ENCODE data around the gene COL4A2.

Gene COL4A2

DNA sequence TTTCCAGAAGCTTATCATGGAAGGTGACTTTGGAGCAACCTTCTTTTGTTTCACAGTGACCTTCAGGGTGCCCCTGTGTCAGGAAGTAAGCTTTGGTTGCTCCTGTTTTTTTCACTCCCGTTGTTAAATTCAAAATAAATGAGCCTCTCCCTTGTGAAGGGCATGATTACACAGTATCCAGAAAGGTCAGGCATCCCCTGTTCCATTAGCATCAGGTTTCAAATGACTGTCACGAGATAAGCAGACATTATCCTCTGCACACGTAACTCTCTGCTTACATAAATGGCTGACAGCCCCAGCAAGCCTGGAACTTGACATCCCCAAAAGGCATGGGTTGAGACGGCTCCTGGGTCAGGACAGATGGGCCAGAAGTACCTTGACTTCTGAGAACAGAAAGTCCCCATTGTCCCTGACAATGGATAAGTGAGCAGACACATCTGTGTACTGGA is 202.4 kb downstream of the COL4A2 start:
- no peak for TF ChIP-seq POLR2A (IDR thresholded peaks at IDR 0.05; ENCODE audit: low read depth, low read length)
- DNase-seq (ENCODE audit: insufficient read length, low spot score), result no peak
- FAIRE-seq, result no peak

- TF ChIP-seq POLR2A (IDR thresholded peaks at IDR 0.05; ENCODE audit: low read depth, low read length), result no peak
- DNase-seq (ENCODE audit: insufficient read length, low spot score) (peak; percentile 51), FAIRE-seq (no peak)
Measured at GRCh38 chr13:110509971-110510786, 203.1 kb downstream of the COL4A2 start.

GRCh38 chr13:110511509-110512181 is 204.6 kb downstream of the COL4A2 start:
- no peak for TF ChIP-seq POLR2A (IDR thresholded peaks at IDR 0.05; ENCODE audit: low read depth, low read length)
- no peak for FAIRE-seq
- no peak for DNase-seq (ENCODE audit: insufficient read length, low spot score)

- no peak for FAIRE-seq
- TF ChIP-seq POLR2A (IDR thresholded peaks at IDR 0.05; ENCODE audit: low read depth, low read length), result no peak
Measured at GRCh38 chr13:110512198-110512740, 205.2 kb downstream of the COL4A2 start.

DNA sequence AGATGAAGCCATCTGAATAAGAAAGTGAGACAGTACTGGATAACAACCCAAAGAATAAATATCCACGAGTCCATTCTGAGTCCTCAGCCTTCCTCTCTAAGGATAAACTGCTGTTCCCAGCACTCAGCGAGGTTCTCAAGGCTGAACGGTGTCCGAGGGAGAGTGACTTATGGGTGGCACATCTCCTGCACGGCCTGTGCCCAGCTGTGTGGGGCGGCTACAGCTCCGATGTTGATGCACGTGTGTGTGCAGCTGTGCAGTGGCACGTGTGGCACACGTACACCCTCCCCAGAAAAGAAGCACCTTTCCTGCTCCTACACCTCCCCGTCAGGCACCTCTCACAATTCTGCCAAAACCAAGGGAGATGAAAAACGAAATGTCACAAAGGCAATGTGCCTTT is 209.4 kb downstream of the COL4A2 start:
- DNase-seq (ENCODE audit: insufficient read length, low spot score), result no peak
- no peak for TF ChIP-seq POLR2A (IDR thresholded peaks at IDR 0.05; ENCODE audit: low read depth, low read length)
- no peak for FAIRE-seq

More at GRCh38 chr13:110512198-110512740, 205.2 kb downstream of the COL4A2 start:
- no peak for DNase-seq (ENCODE audit: insufficient read length, low spot score)

GRCh38 chr13:110517505-110518225 is 210.6 kb downstream of the COL4A2 start:
- FAIRE-seq, result no peak
- DNase-seq (ENCODE audit: insufficient read length, low spot score), result no peak
- TF ChIP-seq POLR2A (IDR thresholded peaks at IDR 0.05; ENCODE audit: low read depth, low read length), result no peak

- no peak for FAIRE-seq
- DNase-seq (ENCODE audit: insufficient read length, low spot score), result no peak
- no peak for TF ChIP-seq POLR2A (IDR thresholded peaks at IDR 0.05; ENCODE audit: low read depth, low read length)
Measured at GRCh38 chr13:110518226-110518525, 211.1 kb downstream of the COL4A2 start.

- FAIRE-seq (no peak), DNase-seq (ENCODE audit: insufficient read length, low spot score) (no peak)
- TF ChIP-seq POLR2A (IDR thresholded peaks at IDR 0.05; ENCODE audit: low read depth, low read length), result no peak
Measured at GRCh38 chr13:110518571-110518970, 211.5 kb downstream of the COL4A2 start.

DNA sequence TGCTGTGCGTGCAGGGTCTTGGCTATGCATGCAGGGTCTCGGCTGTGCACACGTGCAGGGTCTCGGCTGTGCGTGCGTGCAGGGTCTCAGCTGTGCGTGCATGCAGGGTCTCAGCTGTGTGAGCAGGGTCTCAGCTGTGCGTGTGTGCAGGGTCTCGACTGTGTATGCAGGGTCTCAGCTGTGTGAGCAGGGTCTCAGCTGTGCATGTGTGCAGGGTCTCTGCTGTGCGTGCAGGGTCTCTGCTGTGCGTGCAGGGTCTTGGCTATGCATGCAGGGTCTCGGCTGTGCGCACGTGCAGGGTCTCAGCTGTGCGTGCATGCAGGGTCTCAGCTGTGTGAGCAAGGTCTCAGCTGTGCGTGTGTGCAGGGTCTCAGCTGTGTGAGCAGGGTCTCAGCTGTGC is 212.0 kb downstream of the COL4A2 start:
- no peak for FAIRE-seq
- no peak for DNase-seq (ENCODE audit: insufficient read length, low spot score)
- no peak for TF ChIP-seq POLR2A (IDR thresholded peaks at IDR 0.05; ENCODE audit: low read depth, low read length)

GRCh38 chr13:110519506-110519905 is 212.4 kb downstream of the COL4A2 start:
- DNase-seq (ENCODE audit: insufficient read length, low spot score) (no peak), FAIRE-seq (no peak)
- TF ChIP-seq POLR2A (IDR thresholded peaks at IDR 0.05; ENCODE audit: low read depth, low read length), result no peak

- FAIRE-seq (no peak), DNase-seq (ENCODE audit: insufficient read length, low spot score) (no peak)
- TF ChIP-seq POLR2A (IDR thresholded peaks at IDR 0.05; ENCODE audit: low read depth, low read length), result no peak
Measured at GRCh38 chr13:110520431-110521295, 213.6 kb downstream of the COL4A2 start.

DNA sequence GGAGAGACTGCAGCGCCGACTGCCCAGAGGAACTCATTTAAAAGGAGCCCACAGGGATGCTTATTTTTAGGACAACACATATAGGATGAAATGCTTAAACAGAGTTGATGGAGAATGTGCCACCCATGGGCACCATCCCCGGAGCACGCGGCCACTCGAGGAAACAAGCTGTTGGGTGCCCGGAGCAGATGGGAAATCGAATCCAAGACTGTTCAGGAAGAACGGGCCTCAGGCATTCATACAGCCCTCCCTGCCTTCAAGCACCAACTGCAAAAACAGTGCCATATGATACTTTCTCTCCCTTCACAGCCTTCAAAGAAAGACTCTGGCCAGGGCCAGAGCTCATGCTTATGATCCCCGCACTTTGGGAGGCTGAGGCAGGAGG is 214.2 kb downstream of the COL4A2 start:
- no peak for DNase-seq (ENCODE audit: insufficient read length, low spot score)
- FAIRE-seq, result no peak

GRCh38 chr13:110521946-110522345 is 214.9 kb downstream of the COL4A2 start:
- DNase-seq (ENCODE audit: insufficient read length, low spot score), result no peak
- TF ChIP-seq POLR2A (IDR thresholded peaks at IDR 0.05; ENCODE audit: low read depth, low read length), result no peak
- FAIRE-seq, result no peak

More for the DNA sequence above, 214.2 kb downstream of the COL4A2 start:
- no peak for TF ChIP-seq POLR2A (IDR thresholded peaks at IDR 0.05; ENCODE audit: low read depth, low read length)
